GM06990 (cell line): Measurements from ENCODE around the gene CNTNAP2.

Experiments used
- DNase-seq: peaks from one replicate; pipeline ENCODE4 v3.0.0-alpha.2; 2011; ENCODE audit not compliant: insufficient read length; ENCODE audit errors: extremely low read depth
- H3K27me3 ChIP-seq: replicated peaks from 2 replicates; pipeline ENCODE4 v1.6.0; 2011; ENCODE audit warnings: low read length; ENCODE audit not compliant: control insufficient read depth, insufficient read depth
- H3K36me3 ChIP-seq: 2 replicates; pipeline ENCODE4 v1.5.1; 2011; ENCODE audit warnings: low read length; ENCODE audit not compliant: control insufficient read depth, insufficient read depth
- H3K4me3 ChIP-seq: replicated peaks from 2 replicates; pipeline ENCODE4 v1.5.1; 2011; ENCODE audit warnings: low read depth, mild to moderate bottlenecking, control low read depth, low read length
- CTCF ChIP-seq: IDR thresholded peaks from 2 replicates; pipeline ENCODE4 v1.5.1; 2011; ENCODE audit warnings: low read length, control low read depth, mild to moderate bottlenecking, inconsistent platforms; ENCODE audit not compliant: insufficient read depth, poor library complexity, severe bottlenecking

Gene CNTNAP2

DNA sequence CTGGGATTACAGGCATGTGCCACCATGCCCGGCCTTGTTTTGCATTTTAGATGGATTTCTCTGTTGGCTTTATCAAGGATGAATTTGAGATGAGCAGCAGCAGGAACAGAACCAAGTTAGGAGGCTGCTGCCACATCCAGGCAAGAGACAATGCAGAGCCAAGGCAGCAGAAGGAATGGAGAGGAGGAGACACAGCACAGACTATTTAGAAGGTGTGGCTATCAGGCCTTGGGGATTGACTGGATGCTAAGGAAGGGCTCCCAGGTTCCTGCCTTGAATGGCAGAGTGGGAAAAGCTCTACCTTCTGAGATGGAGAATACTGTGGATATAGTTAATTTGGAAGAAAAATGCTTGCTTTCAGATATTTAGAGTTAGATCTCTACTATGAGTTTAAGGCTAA is 1989.3 kb downstream of the CNTNAP2 start:
- no peak overlapping the region for H3K4me3 ChIP-seq
- no peaks in the 10 kb centered on the region for H3K27me3 ChIP-seq
- H3K36me3 ChIP-seq: no peaks in the 10 kb centered on the region
- no peak for TF ChIP-seq CTCF
- no peak for DNase-seq

GRCh38 chr7:148107443-148108127 is 1991.0 kb downstream of the CNTNAP2 start:
- Histone ChIP-seq H3K27me3 (no peaks in the 10 kb centered on the region), H3K4me3 (no peak overlapping the region), H3K36me3 (no peaks in the 10 kb centered on the region)
- no peak for DNase-seq
- TF ChIP-seq CTCF: no peak

- TF ChIP-seq CTCF: no peak
- no peak overlapping the region for H3K4me3 ChIP-seq
- DNase-seq: no peak
- H3K27me3 ChIP-seq: no peaks in the 10 kb centered on the region
- no peaks in the 10 kb centered on the region for H3K36me3 ChIP-seq
Measured at GRCh38 chr7:148108381-148108780, 1991.8 kb downstream of the CNTNAP2 start.

GRCh38 chr7:148110097-148110868 is 1993.7 kb downstream of the CNTNAP2 start:
- DNase-seq: no peak
- Histone ChIP-seq H3K27me3 (no peaks in the 10 kb centered on the region), H3K4me3 (no peak overlapping the region), H3K36me3 (no peaks in the 10 kb centered on the region)
- no peak for TF ChIP-seq CTCF

- H3K4me3 ChIP-seq: no peak overlapping the region
- H3K27me3 ChIP-seq: no peaks in the 10 kb centered on the region
- DNase-seq: no peak
- TF ChIP-seq CTCF: no peak
- H3K36me3 ChIP-seq: no peaks in the 10 kb centered on the region
Measured at GRCh38 chr7:148114804-148115203, 1998.2 kb downstream of the CNTNAP2 start.

- no peaks in the 10 kb centered on the region for H3K27me3 ChIP-seq
- no peaks in the 10 kb centered on the region for H3K36me3 ChIP-seq
- TF ChIP-seq CTCF: no peak
- H3K4me3 ChIP-seq: no peak overlapping the region
- DNase-seq: no peak
Measured at GRCh38 chr7:148115308-148115707, 1998.7 kb downstream of the CNTNAP2 start.
